Left colon (tissue), 2 donors: ENCODE results near the gene GPR173. TPM values are rescaled to one million over a fixed set of nuclear protein-coding genes. Genes with fewer than 3 reads are reported as not detected.

Experiments
- ATAC-seq: fragments of 200-7000 bp; cut with Tn5 transposase; one replicate; pipeline ENCODE4 v1.9.1; 2020; ENCODE audit warnings: mild to moderate bottlenecking, moderate library complexity
- DNase-seq, 2 donors: peaks; one replicate each; pipeline ENCODE4 v3.0.0-alpha.2; 2020
- intact Hi-C, 2 donors: fragments of 100-400 bp; cut with DNase I in 1 of 2; cut with micrococcal nuclease in 1 of 2; formaldehyde crosslinking; loops; one replicate each; pipeline versions ENCODE4 v1.11.2 to v1.14.0; 2022; cut with DNase I, micrococcal nuclease
- total RNA-seq, 2 donors: library from RNA; stranded (reverse); fragmentation: NEBNext Ultra II Directional; extraction: Animal tissue kit (Norgen Biotek cat#: 25700); gene quantifications; one replicate each; pipeline ENCODE4 v1.2.1, GENCODE V29; 2021
- donor health status: DM: no; HTN: no; CAD: no.
- donor health status: DM: yes; HTN: yes; CAD: no.

GPR173 gene
- total RNA-seq, 2 donors from 2014 or later: 0.55 to 0.67 TPM

- ATAC-seq (no peak), DNase-seq (no peak)
- intact Hi-C loops: no loop called here
Observed at GRCh38 chrX:53128097-53128749, 79.6 kb downstream of the GPR173 start.

Other genes starting within 250 kb of the GPR173 start
- gene XAGE5, start 237.5 kb upstream of the GPR173 start, total RNA-seq: not detected
- gene XAGE3, start 180.7 kb upstream of the GPR173 start, total RNA-seq: not detected
- gene FAM156B, start 151.5 kb upstream of the GPR173 start, total RNA-seq: 10 to 100 TPM; 10.6 to 12.6 TPM
- gene FAM156A, start 90.3 kb upstream of the GPR173 start, total RNA-seq: 10 to 100 TPM; 15.8 to 16.7 TPM
- gene TSPYL2, start 33.6 kb downstream of the GPR173 start, total RNA-seq: 1 to 10 TPM; 6.1 to 9.2 TPM
- gene KANTR, start 45.4 kb downstream of the GPR173 start, total RNA-seq: 10 to 100 TPM in 1 of 2 donors, 1 to 10 TPM in 1; 8.9 to 12.2 TPM
- gene KDM5C, start 176.4 kb downstream of the GPR173 start, total RNA-seq: 100 to 1,000 TPM; 105 to 110 TPM
- 10 to 100 TPM; 32.1 to 32.9 TPM for gene IQSEC2, start 232.8 kb downstream of the GPR173 start, total RNA-seq